Mesendoderm (in vitro differentiated cells): ENCODE measurements around the gene QSER1.
"Not testable (repeated sequence)": the region's sequence is repeated elsewhere in the genome, so short reads cannot be mapped to it uniquely, and the experiment has no call there.

Source experiments
- DNase-seq: peaks from one replicate; pipeline ENCODE4 v3.0.0; 2013
- H2AK5ac ChIP-seq: 2 replicates; pipeline ENCODE4 v1.6.1; 2013; ENCODE audit warnings: low read length, inconsistent platforms
- H2BK120ac ChIP-seq: 2 replicates; pipeline ENCODE4 v1.6.1; 2013; ENCODE audit warnings: low read depth, mild to moderate bottlenecking, low read length, moderate library complexity, mixed read lengths
- H2BK15ac ChIP-seq: replicated peaks from 2 replicates; pipeline ENCODE4 v1.6.1; 2013; ENCODE audit warnings: low read depth, mild to moderate bottlenecking, moderate library complexity
- H2BK5ac ChIP-seq: 2 replicates; pipeline ENCODE4 v1.6.1; 2013; ENCODE audit warnings: low read length, inconsistent platforms
- H3K18ac ChIP-seq: 2 replicates; pipeline ENCODE4 v1.6.1; 2013; ENCODE audit warnings: mild to moderate bottlenecking, low read length, mixed read lengths
- H3K23ac ChIP-seq: one replicate; pipeline ENCODE4 v1.6.1; 2013; ENCODE audit warnings: low read length
- H3K27ac ChIP-seq: 2 replicates; pipeline ENCODE4 v1.5.1; 2013; ENCODE audit warnings: low read depth, mild to moderate bottlenecking, inconsistent platforms, low read length, moderate library complexity
- H3K27me3 ChIP-seq: 2 replicates; pipeline ENCODE4 v1.6.1; 2013; ENCODE audit warnings: low read length, control low read depth, mild to moderate bottlenecking, inconsistent platforms; ENCODE audit not compliant: insufficient read depth, poor library complexity
- H3K36me3 ChIP-seq: 2 replicates; pipeline ENCODE4 v1.6.1; 2013; ENCODE audit warnings: low read length, inconsistent platforms; ENCODE audit not compliant: control insufficient read depth, insufficient read depth
- H3K4ac ChIP-seq: one replicate; pipeline ENCODE4 v1.6.1; 2013; ENCODE audit warnings: low read depth, mild to moderate bottlenecking, low read length, moderate library complexity
- H3K4me1 ChIP-seq: 2 replicates; pipeline ENCODE4 v1.6.1; 2013; ENCODE audit warnings: low read depth, low read length, inconsistent platforms; ENCODE audit not compliant: control insufficient read depth
- H3K4me2 ChIP-seq: 2 replicates; pipeline ENCODE4 v1.6.1; 2013; ENCODE audit warnings: low read length
- H3K4me3 ChIP-seq: 2 replicates; pipeline ENCODE4 v1.5.1; 2013; ENCODE audit warnings: mild to moderate bottlenecking, low read length
- H3K56ac ChIP-seq: one replicate; pipeline ENCODE4 v1.6.1; 2013; ENCODE audit warnings: low read length
- H3K79me1 ChIP-seq: 2 replicates; pipeline ENCODE4 v1.6.1; 2013; ENCODE audit warnings: low read length, inconsistent platforms
- H3K79me2 ChIP-seq: 2 replicates; pipeline ENCODE4 v1.6.1; 2013; ENCODE audit warnings: mild to moderate bottlenecking, low read length; ENCODE audit not compliant: control insufficient read depth, insufficient read depth
- H3K9ac ChIP-seq: 2 replicates; pipeline ENCODE4 v1.6.1; 2013; ENCODE audit warnings: low read length, inconsistent platforms
- H4K5ac ChIP-seq: one replicate; pipeline ENCODE4 v1.6.1; 2013; ENCODE audit warnings: low read length
- H4K8ac ChIP-seq: one replicate; pipeline ENCODE4 v1.6.1; 2013; ENCODE audit warnings: low read depth, mild to moderate bottlenecking, control low read depth, low read length, moderate library complexity
- WGBS: extraction: QIAGEN DNeasy Blood & Tissue Kit; methylation state at CpG from one replicate; pipeline ENCODE4 v1.1.7; 2013; ENCODE audit warnings: low lambda C conversion rate, missing lambda C conversion rate; ENCODE audit not compliant: insufficient coverage; ENCODE audit errors: extremely low coverage; 5-methylcytosine and 5-hydroxymethylcytosine counted together

The QSER1 gene

GRCh38 chr11:32886180-32886579 is 6.4 kb upstream of the QSER1 start:
- H3K4me3 ChIP-seq, result no peak overlapping the region
- H4K5ac ChIP-seq, result no peak overlapping the region
- H3K18ac ChIP-seq, result no peak overlapping the region
- H3K27ac ChIP-seq, result no peak overlapping the region
- H3K56ac ChIP-seq, result no peak overlapping the region
- no peak for DNase-seq
- H3K4me2 ChIP-seq, result no peak overlapping the region
- no peaks in the 10 kb centered on the region for H3K36me3 ChIP-seq
- H3K79me2 ChIP-seq, result no peaks in the 10 kb centered on the region
- H2BK5ac ChIP-seq, result no peak overlapping the region
- no peak overlapping the region for H2BK120ac ChIP-seq
- no CpG with 5 or more reads among the region's 3 CpGs for WGBS
- no peak overlapping the region for H4K8ac ChIP-seq
- no peak overlapping the region for H2AK5ac ChIP-seq
- no peak overlapping the region for H2BK15ac ChIP-seq
- H3K79me1 ChIP-seq, result no peaks in the 10 kb centered on the region
- no peaks in the 10 kb centered on the region for H3K4me1 ChIP-seq
- no peak overlapping the region for H3K9ac ChIP-seq
- no peaks in the 10 kb centered on the region for H3K27me3 ChIP-seq
- no peak overlapping the region for H3K23ac ChIP-seq
- no peak overlapping the region for H3K4ac ChIP-seq

GRCh38 chr11:32887707-32888383 is 4.8 kb upstream of the QSER1 start:
- not testable (repeated sequence) for H3K79me1 ChIP-seq, H3K18ac ChIP-seq, H3K4me1 ChIP-seq, H3K9ac ChIP-seq, H2BK5ac ChIP-seq, H3K4me2 ChIP-seq, H2AK5ac ChIP-seq, H3K27ac ChIP-seq, H4K5ac ChIP-seq, H3K4ac ChIP-seq, H2BK15ac ChIP-seq, H4K8ac ChIP-seq, H3K4me3 ChIP-seq, H2BK120ac ChIP-seq, H3K23ac ChIP-seq, DNase-seq, H3K27me3 ChIP-seq, H3K79me2 ChIP-seq, H3K56ac ChIP-seq, H3K36me3 ChIP-seq
- no CpG with 5 or more reads among the region's 20 CpGs for WGBS

- H3K4me3 ChIP-seq, H3K4me2 ChIP-seq, H3K9ac ChIP-seq, H2BK120ac ChIP-seq, H3K18ac ChIP-seq, H2BK15ac ChIP-seq, H3K56ac ChIP-seq, H3K4ac ChIP-seq, H3K4me1 ChIP-seq, H3K79me1 ChIP-seq, H2AK5ac ChIP-seq, H3K79me2 ChIP-seq, H2BK5ac ChIP-seq, H4K5ac ChIP-seq, H3K27me3 ChIP-seq, H3K36me3 ChIP-seq, DNase-seq, H3K23ac ChIP-seq, H3K27ac ChIP-seq, H4K8ac ChIP-seq: not testable (repeated sequence)
- no CpG with 5 or more reads among the region's 17 CpGs for WGBS
Measured at GRCh38 chr11:32888384-32888710, 4.3 kb upstream of the QSER1 start.

- Histone ChIP-seq H2BK120ac (no peak overlapping the region), H3K4me3 (no peak overlapping the region), H2BK15ac (no peak overlapping the region), H3K79me1 (no peaks in the 10 kb centered on the region), H3K4me1 (no peaks in the 10 kb centered on the region), H2BK5ac (no peak overlapping the region), H3K18ac (no peak overlapping the region), H3K56ac (no peak overlapping the region), H3K23ac (no peak overlapping the region), H4K8ac (no peak overlapping the region), H3K4ac (no peak overlapping the region), H3K27ac (no peak overlapping the region), H3K4me2 (no peak overlapping the region), H3K36me3 (no peaks in the 10 kb centered on the region), H2AK5ac (no peak overlapping the region), H3K27me3 (no peaks in the 10 kb centered on the region), H3K79me2 (peaks cover 5% of the 10 kb centered on the region), H4K5ac (no peak overlapping the region), H3K9ac (no peak overlapping the region)
- DNase-seq, result no peak
Measured at GRCh38 chr11:32888805-32889204, 3.8 kb upstream of the QSER1 start.

GRCh38 chr11:32890843-32891656 is 1.6 kb upstream of the QSER1 start:
- H4K8ac ChIP-seq, result no peak overlapping the region
- no peak overlapping the region for H2BK120ac ChIP-seq
- no peak overlapping the region for H3K23ac ChIP-seq
- no peak overlapping the region for H3K18ac ChIP-seq
- H3K56ac ChIP-seq, result no peak overlapping the region
- no peak overlapping the region for H3K27ac ChIP-seq
- no peak overlapping the region for H2BK15ac ChIP-seq
- peaks cover 3% of the 10 kb centered on the region for H3K4me1 ChIP-seq
- no peak overlapping the region for H3K9ac ChIP-seq
- H3K79me2 ChIP-seq, result peaks cover 23% of the 10 kb centered on the region
- no peaks in the 10 kb centered on the region for H3K36me3 ChIP-seq
- H3K4me3 ChIP-seq, result no peak overlapping the region
- no peak overlapping the region for H4K5ac ChIP-seq
- no peak overlapping the region for H2BK5ac ChIP-seq
- no CpG with 5 or more reads among the region's 11 CpGs for WGBS
- H2AK5ac ChIP-seq, result no peak overlapping the region
- no peak overlapping the region for H3K4ac ChIP-seq
- DNase-seq, result peak; percentile 56
- H3K27me3 ChIP-seq, result no peaks in the 10 kb centered on the region
- H3K4me2 ChIP-seq, result no peak overlapping the region
- H3K79me1 ChIP-seq, result no peaks in the 10 kb centered on the region
